Fibroblast of lung (primary cell): ENCODE data around the gene MRPS2.

Experiments used
- EZH2 ChIP-seq: IDR thresholded peaks from 2 replicates; pipeline ENCODE4 v1.5.1; 2012; ENCODE audit warnings: low read length, control low read depth, mild to moderate bottlenecking; ENCODE audit errors: missing control alignments
- TF ChIP-seq, protein P1 (sequence below), 2 donors: IDR thresholded peaks in 1 of 2; conservative IDR thresholded peaks in 1 of 2; 1 replicate in 1 of 2; 2 replicates in 1 of 2; pipeline ENCODE4 v1.5.1; 2011 to 2012; ENCODE audit warnings: low read length in 2 of 2, control low read depth in 1 of 2, inconsistent platforms in 1 of 2, low read depth in 1 of 2, mild to moderate bottlenecking in 1 of 2

- TF ChIP-seq EZH2: no peak
- TF ChIP-seq, protein P1, sequence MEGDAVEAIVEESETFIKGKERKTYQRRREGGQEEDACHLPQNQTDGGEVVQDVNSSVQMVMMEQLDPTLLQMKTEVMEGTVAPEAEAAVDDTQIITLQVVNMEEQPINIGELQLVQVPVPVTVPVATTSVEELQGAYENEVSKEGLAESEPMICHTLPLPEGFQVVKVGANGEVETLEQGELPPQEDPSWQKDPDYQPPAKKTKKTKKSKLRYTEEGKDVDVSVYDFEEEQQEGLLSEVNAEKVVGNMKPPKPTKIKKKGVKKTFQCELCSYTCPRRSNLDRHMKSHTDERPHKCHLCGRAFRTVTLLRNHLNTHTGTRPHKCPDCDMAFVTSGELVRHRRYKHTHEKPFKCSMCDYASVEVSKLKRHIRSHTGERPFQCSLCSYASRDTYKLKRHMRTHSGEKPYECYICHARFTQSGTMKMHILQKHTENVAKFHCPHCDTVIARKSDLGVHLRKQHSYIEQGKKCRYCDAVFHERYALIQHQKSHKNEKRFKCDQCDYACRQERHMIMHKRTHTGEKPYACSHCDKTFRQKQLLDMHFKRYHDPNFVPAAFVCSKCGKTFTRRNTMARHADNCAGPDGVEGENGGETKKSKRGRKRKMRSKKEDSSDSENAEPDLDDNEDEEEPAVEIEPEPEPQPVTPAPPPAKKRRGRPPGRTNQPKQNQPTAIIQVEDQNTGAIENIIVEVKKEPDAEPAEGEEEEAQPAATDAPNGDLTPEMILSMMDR (conservative IDR thresholded peaks at IDR 0.05 in 1 of 2, IDR thresholded peaks at IDR 0.05 in 1 of 2; ENCODE audit: low read depth in 1 of 2, low read length in 2 of 2): no peak
These were observed 12.4 kb downstream of the MRPS2 start for GRCh38 chr9:135512904-135513303.
